Measurements from ENCODE around the gene BMAL1. TPM values are rescaled to one million over a fixed set of nuclear protein-coding genes. Genes with fewer than 3 reads are reported as not detected.

The BMAL1 gene
- total and polyA plus RNA-seq, 2 donors (not counting 3 experiments of a cell fraction or from before 2014, with no cell fraction given) = 5.8 to 10.1 TPM

DNA sequence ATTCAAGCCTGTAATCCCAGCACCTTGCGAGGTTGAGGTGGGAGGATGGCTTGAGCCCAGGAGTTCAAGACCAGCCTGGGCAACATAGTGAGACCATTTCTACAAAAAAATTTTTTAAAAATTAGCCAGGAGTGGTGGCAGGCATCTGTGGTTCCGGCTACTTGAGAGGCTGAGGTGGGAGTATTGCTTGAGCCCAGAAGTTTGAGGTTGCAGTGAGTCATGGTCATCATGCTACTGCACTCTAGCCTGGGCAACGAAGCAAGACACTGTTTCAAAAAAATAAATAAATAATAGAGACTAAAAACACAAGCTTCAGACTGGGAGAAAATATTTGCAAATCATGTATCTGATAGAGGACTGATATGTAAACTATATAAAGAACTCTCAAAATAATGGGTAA lies 152.2 kb downstream of the BMAL1 start:
- no peak for TF ChIP-seq FOS (IDR thresholded peaks at IDR 0.05; ENCODE audit: borderline replicate concordance, insufficient read depth, low read length)
- TF ChIP-seq EZH2 (IDR thresholded peaks at IDR 0.05; ENCODE audit: borderline replicate concordance, low read depth, low read length, severe bottlenecking) = no peak
- TF ChIP-seq, protein P1, sequence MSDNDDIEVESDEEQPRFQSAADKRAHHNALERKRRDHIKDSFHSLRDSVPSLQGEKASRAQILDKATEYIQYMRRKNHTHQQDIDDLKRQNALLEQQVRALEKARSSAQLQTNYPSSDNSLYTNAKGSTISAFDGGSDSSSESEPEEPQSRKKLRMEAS (IDR thresholded peaks at IDR 0.05; ENCODE audit: insufficient read depth, insufficient read length) = no peak
- no peak for TF ChIP-seq POLR2A (IDR thresholded peaks at IDR 0.05; ENCODE audit: low read depth, low read length)
- TF ChIP-seq JUN (IDR thresholded peaks at IDR 0.05; ENCODE audit: borderline replicate concordance, insufficient read depth, insufficient read length, low read depth) = no peak
- POLR2A ChIA-PET = no interaction called here
- dilution Hi-C loops (cut with MboI; ENCODE audit: extremely low pct_ligation_motif_present, low sequenced_read_pairs) = no loop called here

GRCh38 chr11:13433437-13433836 lies 155.8 kb downstream of the BMAL1 start:
- dilution Hi-C loops (cut with MboI; ENCODE audit: extremely low pct_ligation_motif_present, low sequenced_read_pairs) (no loop called here), intact Hi-C loops (cut with micrococcal nuclease) (no loop called here)
- CTCF ChIA-PET = interaction anchor here (1.1 kb wide), 1 partner anchor 21 kb away, joined by 4 read pairs; no protein-coding TSS in a partner anchor
- Histone ChIP-seq H3K79me2 (ENCODE audit: control insufficient read depth, insufficient read depth, low read length) (peaks cover 81% of the 10 kb centered on the region), H2AFZ (ENCODE audit: low read depth, low read length) (no peak overlapping the region), H3K27ac (ENCODE audit: insufficient read depth, low read depth, low read length) (no peak overlapping the region), H3K4me1 (ENCODE audit: control insufficient read depth, extremely low read depth, insufficient read depth, low read length) (peaks cover 3% of the 10 kb centered on the region), H3K9me1 (replicated peaks; ENCODE audit: control insufficient read depth, extremely low read depth, insufficient read depth, low read length) (no peaks in the 10 kb centered on the region), H3K9ac (replicated peaks; ENCODE audit: extremely low read depth, insufficient read depth, low read length) (no peak overlapping the region), H3K36me3 (ENCODE audit: control insufficient read depth in 2 of 2, extremely low read depth in 1 of 2, insufficient read depth in 2 of 2, low read length in 2 of 2) (no peaks in the 10 kb centered on the region), H3K27me3 (ENCODE audit: control insufficient read depth in 2 of 2, insufficient read depth in 2 of 2, low read length in 2 of 2) (no peaks in the 10 kb centered on the region), H3K4me2 (ENCODE audit: insufficient read depth, low read length) (no peak overlapping the region), H4K20me1 (replicated peaks; ENCODE audit: control insufficient read depth, extremely low read depth, insufficient read depth, low read length) (peaks cover 4% of the 10 kb centered on the region), H3K4me3 (replicated peaks in 1 of 3; ENCODE audit: insufficient read depth in 1 of 3, low read depth in 1 of 3, low read length in 3 of 3) (no peak overlapping the region), H3K9me3 (replicated peaks; ENCODE audit: control insufficient read depth, insufficient read depth, low read length) (no peaks in the 10 kb centered on the region)
- BruUV-seq (replicated peaks) = no TSS peak
- no peak for DNase-seq (ENCODE audit: low read depth, low spot score)
- POLR2A ChIA-PET = no interaction called here
- TF ChIP-seq FOS (IDR thresholded peaks at IDR 0.05; ENCODE audit: borderline replicate concordance, insufficient read depth, low read length) = no peak
- no peak for TF ChIP-seq CTCF (IDR thresholded peaks at IDR 0.05; ENCODE audit: extremely low read depth in 1 of 2, insufficient read depth in 1 of 2, low read depth in 1 of 2, low read length in 2 of 2)
- no peak for TF ChIP-seq POLR2A (IDR thresholded peaks at IDR 0.05; ENCODE audit: low read depth, low read length)
- no peak for TF ChIP-seq GATA2 (IDR thresholded peaks at IDR 0.05; ENCODE audit: insufficient read depth, insufficient read length, low read depth, low read length)
- no peak for TF ChIP-seq MYC (IDR thresholded peaks at IDR 0.05; ENCODE audit: low read depth, low read length)
- TF ChIP-seq, protein P1 (IDR thresholded peaks at IDR 0.05; ENCODE audit: insufficient read depth, insufficient read length) = no peak
- no peak for TF ChIP-seq JUN (IDR thresholded peaks at IDR 0.05; ENCODE audit: borderline replicate concordance, insufficient read depth, insufficient read length, low read depth)
- no peak for FAIRE-seq

More for the DNA sequence above, 152.2 kb downstream of the BMAL1 start:
- H3K79me2 ChIP-seq (ENCODE audit: control insufficient read depth, insufficient read depth, low read length) = peaks cover 90% of the 10 kb centered on the region
- no peak overlapping the region for H3K27ac ChIP-seq (ENCODE audit: insufficient read depth, low read depth, low read length)
- H3K4me1 ChIP-seq (ENCODE audit: control insufficient read depth, extremely low read depth, insufficient read depth, low read length) = no peaks in the 10 kb centered on the region
- BruUV-seq (replicated peaks) = no TSS peak
- intact Hi-C loops (cut with micrococcal nuclease) = no loop called here
- H3K9ac ChIP-seq (replicated peaks; ENCODE audit: extremely low read depth, insufficient read depth, low read length) = no peak overlapping the region
- FAIRE-seq (no peak), DNase-seq (ENCODE audit: low read depth, low spot score) (no peak)
- H3K36me3 ChIP-seq (ENCODE audit: control insufficient read depth in 2 of 2, extremely low read depth in 1 of 2, insufficient read depth in 2 of 2, low read length in 2 of 2) = no peaks in the 10 kb centered on the region
- H3K4me2 ChIP-seq (ENCODE audit: insufficient read depth, low read length) = no peak overlapping the region
- H3K27me3 ChIP-seq (ENCODE audit: control insufficient read depth in 2 of 2, insufficient read depth in 2 of 2, low read length in 2 of 2) = no peaks in the 10 kb centered on the region
- CTCF ChIA-PET = no interaction called here
- no peak overlapping the region for H3K4me3 ChIP-seq (replicated peaks in 1 of 3; ENCODE audit: insufficient read depth in 1 of 3, low read depth in 1 of 3, low read length in 3 of 3)
- H3K9me3 ChIP-seq (replicated peaks; ENCODE audit: control insufficient read depth, insufficient read depth, low read length) = no peaks in the 10 kb centered on the region
- H2AFZ ChIP-seq (ENCODE audit: low read depth, low read length) = no peak overlapping the region
- peaks cover 3% of the 10 kb centered on the region for H3K9me1 ChIP-seq (replicated peaks; ENCODE audit: control insufficient read depth, extremely low read depth, insufficient read depth, low read length)
- H4K20me1 ChIP-seq (replicated peaks; ENCODE audit: control insufficient read depth, extremely low read depth, insufficient read depth, low read length) = peaks cover 4% of the 10 kb centered on the region
